Mucosa of stomach (tissue), 1 donor: Measurements from ENCODE around the gene NARS2.

ENCODE experiments used
- H3K27me3 ChIP-seq: one replicate; pipeline ENCODE4 v1.7.0; 2013; ENCODE audit warnings: mild to moderate bottlenecking, low read length; ENCODE audit not compliant: control insufficient read depth, insufficient read depth
- H3K36me3 ChIP-seq: one replicate; pipeline ENCODE4 v1.7.0; 2013; ENCODE audit warnings: low read length; ENCODE audit not compliant: control insufficient read depth, insufficient read depth
- H3K4me1 ChIP-seq: one replicate; pipeline ENCODE4 v1.7.0; 2013; ENCODE audit warnings: mild to moderate bottlenecking, low read length; ENCODE audit not compliant: control insufficient read depth, insufficient read depth
- H3K4me3 ChIP-seq: one replicate; pipeline ENCODE4 v1.7.0; 2013; ENCODE audit warnings: low read length
- H3K9ac ChIP-seq: one replicate; pipeline ENCODE4 v1.7.0; 2013; ENCODE audit warnings: mild to moderate bottlenecking, low read length, moderate library complexity
- H3K9me3 ChIP-seq: one replicate; pipeline ENCODE4 v1.7.0; 2013; ENCODE audit warnings: mild to moderate bottlenecking, low read length, moderate library complexity; ENCODE audit not compliant: control insufficient read depth
- donor health status: Pancreatic carcinoma.

NARS2 gene

GRCh38 chr11:78444726-78445125 lies 129.9 kb downstream of the NARS2 start:
- Histone ChIP-seq H3K9me3 (no peaks in the 10 kb centered on the region), H3K4me1 (no peaks in the 10 kb centered on the region)

GRCh38 chr11:78441956-78442355 lies 132.7 kb downstream of the NARS2 start:
- H3K4me3 ChIP-seq, result no peak overlapping the region
- H3K36me3 ChIP-seq, result no peaks in the 10 kb centered on the region
- H3K27me3 ChIP-seq, result no peaks in the 10 kb centered on the region
- H3K4me1 ChIP-seq, result no peaks in the 10 kb centered on the region
- no peak overlapping the region for H3K9ac ChIP-seq
- no peaks in the 10 kb centered on the region for H3K9me3 ChIP-seq

More at GRCh38 chr11:78444726-78445125, 129.9 kb downstream of the NARS2 start:
- no peak overlapping the region for H3K9ac ChIP-seq
- no peaks in the 10 kb centered on the region for H3K27me3 ChIP-seq
- H3K4me3 ChIP-seq, result no peak overlapping the region
- no peaks in the 10 kb centered on the region for H3K36me3 ChIP-seq

- no peak overlapping the region for H3K9ac ChIP-seq
- no peaks in the 10 kb centered on the region for H3K9me3 ChIP-seq
- no peaks in the 10 kb centered on the region for H3K27me3 ChIP-seq
- H3K4me1 ChIP-seq, result no peaks in the 10 kb centered on the region
- no peaks in the 10 kb centered on the region for H3K36me3 ChIP-seq
- H3K4me3 ChIP-seq, result no peak overlapping the region
Measured at GRCh38 chr11:78438298-78438975, 136.2 kb downstream of the NARS2 start.

- Histone ChIP-seq H3K4me3 (no peak overlapping the region), H3K9ac (no peak overlapping the region)
Measured at GRCh38 chr11:78432956-78433355, 141.7 kb downstream of the NARS2 start.

GRCh38 chr11:78432058-78432515 lies 142.6 kb downstream of the NARS2 start:
- H3K4me3 ChIP-seq, result no peak overlapping the region
- no peak overlapping the region for H3K9ac ChIP-seq
- no peaks in the 10 kb centered on the region for H3K4me1 ChIP-seq

More at GRCh38 chr11:78432956-78433355, 141.7 kb downstream of the NARS2 start:
- Histone ChIP-seq H3K27me3 (no peaks in the 10 kb centered on the region), H3K4me1 (no peaks in the 10 kb centered on the region), H3K9me3 (no peaks in the 10 kb centered on the region), H3K36me3 (no peaks in the 10 kb centered on the region)

GRCh38 chr11:78429660-78430059 lies 145.0 kb downstream of the NARS2 start:
- Histone ChIP-seq H3K4me3 (no peak overlapping the region), H3K9me3 (no peaks in the 10 kb centered on the region), H3K9ac (no peak overlapping the region), H3K27me3 (no peaks in the 10 kb centered on the region), H3K4me1 (no peaks in the 10 kb centered on the region), H3K36me3 (no peaks in the 10 kb centered on the region)

More at GRCh38 chr11:78432058-78432515, 142.6 kb downstream of the NARS2 start:
- Histone ChIP-seq H3K27me3 (no peaks in the 10 kb centered on the region), H3K9me3 (no peaks in the 10 kb centered on the region), H3K36me3 (no peaks in the 10 kb centered on the region)

GRCh38 chr11:78429209-78429608 lies 145.5 kb downstream of the NARS2 start:
- Histone ChIP-seq H3K4me3 (no peak overlapping the region), H3K9ac (no peak overlapping the region), H3K4me1 (no peaks in the 10 kb centered on the region), H3K36me3 (no peaks in the 10 kb centered on the region), H3K9me3 (no peaks in the 10 kb centered on the region), H3K27me3 (no peaks in the 10 kb centered on the region)

- Histone ChIP-seq H3K9ac (no peak overlapping the region), H3K4me1 (no peaks in the 10 kb centered on the region), H3K9me3 (no peaks in the 10 kb centered on the region), H3K27me3 (no peaks in the 10 kb centered on the region), H3K4me3 (no peak overlapping the region), H3K36me3 (no peaks in the 10 kb centered on the region)
Measured at GRCh38 chr11:78428773-78429172, 145.9 kb downstream of the NARS2 start.

- Histone ChIP-seq H3K4me1 (no peaks in the 10 kb centered on the region), H3K27me3 (no peaks in the 10 kb centered on the region), H3K36me3 (no peaks in the 10 kb centered on the region), H3K9me3 (no peaks in the 10 kb centered on the region), H3K4me3 (no peak overlapping the region), H3K9ac (no peak overlapping the region)
Measured at GRCh38 chr11:78428266-78428636, 146.4 kb downstream of the NARS2 start.

GRCh38 chr11:78427615-78428265 lies 146.9 kb downstream of the NARS2 start:
- no peaks in the 10 kb centered on the region for H3K4me1 ChIP-seq
- no peaks in the 10 kb centered on the region for H3K9me3 ChIP-seq
- H3K27me3 ChIP-seq, result no peaks in the 10 kb centered on the region
- no peak overlapping the region for H3K4me3 ChIP-seq
- H3K36me3 ChIP-seq, result no peaks in the 10 kb centered on the region
- no peak overlapping the region for H3K9ac ChIP-seq

- Histone ChIP-seq H3K4me1 (no peaks in the 10 kb centered on the region), H3K9me3 (no peaks in the 10 kb centered on the region), H3K9ac (no peak overlapping the region), H3K27me3 (no peaks in the 10 kb centered on the region), H3K36me3 (no peaks in the 10 kb centered on the region), H3K4me3 (no peak overlapping the region)
Measured at GRCh38 chr11:78426845-78427244, 147.8 kb downstream of the NARS2 start.

- H3K9me3 ChIP-seq, result no peaks in the 10 kb centered on the region
- H3K27me3 ChIP-seq, result no peaks in the 10 kb centered on the region
- no peaks in the 10 kb centered on the region for H3K4me1 ChIP-seq
- no peak overlapping the region for H3K9ac ChIP-seq
- no peaks in the 10 kb centered on the region for H3K36me3 ChIP-seq
- H3K4me3 ChIP-seq, result no peak overlapping the region
Measured at GRCh38 chr11:78425399-78426070, 149.1 kb downstream of the NARS2 start.
